ENCODE measurements around the gene ANKRD29.
A peak's percentile ranks its signal among the peaks of the same experiment; 100 is the strongest.

DNA sequence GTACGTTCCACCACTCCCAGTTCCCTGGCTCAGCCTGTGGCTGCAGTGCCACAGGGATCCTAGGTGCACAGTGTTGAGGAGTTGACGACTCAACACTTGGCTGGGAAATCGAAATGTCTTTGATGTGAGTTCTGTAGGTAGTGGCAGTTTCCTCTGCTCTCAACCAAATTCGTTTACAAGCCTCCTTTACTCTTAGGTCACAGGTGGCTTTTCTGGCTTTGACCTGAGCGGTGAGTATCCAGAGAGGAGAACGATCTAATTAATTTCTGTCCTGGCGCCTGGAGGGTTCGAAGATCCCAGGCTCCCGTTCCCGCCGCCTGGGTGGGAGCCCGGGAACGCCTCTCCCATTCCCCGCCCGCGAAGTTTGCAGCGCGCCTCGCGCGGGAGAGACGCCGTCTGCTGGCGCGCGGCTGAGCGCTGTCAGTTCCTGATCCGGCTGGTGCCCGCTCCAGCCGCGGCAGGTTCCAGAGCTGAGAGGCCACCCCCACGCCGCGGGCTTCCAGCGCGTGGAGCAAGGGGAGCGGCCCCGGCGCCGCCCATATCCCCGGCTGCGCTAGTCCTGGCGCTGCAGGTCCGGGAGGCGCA is 26.4 kb upstream of the ANKRD29 start, which contains the start of gene LAMA3:
- no peak for TF ChIP-seq EZH2 (IDR thresholded peaks at IDR 0.05)
- TF ChIP-seq, protein P1, sequence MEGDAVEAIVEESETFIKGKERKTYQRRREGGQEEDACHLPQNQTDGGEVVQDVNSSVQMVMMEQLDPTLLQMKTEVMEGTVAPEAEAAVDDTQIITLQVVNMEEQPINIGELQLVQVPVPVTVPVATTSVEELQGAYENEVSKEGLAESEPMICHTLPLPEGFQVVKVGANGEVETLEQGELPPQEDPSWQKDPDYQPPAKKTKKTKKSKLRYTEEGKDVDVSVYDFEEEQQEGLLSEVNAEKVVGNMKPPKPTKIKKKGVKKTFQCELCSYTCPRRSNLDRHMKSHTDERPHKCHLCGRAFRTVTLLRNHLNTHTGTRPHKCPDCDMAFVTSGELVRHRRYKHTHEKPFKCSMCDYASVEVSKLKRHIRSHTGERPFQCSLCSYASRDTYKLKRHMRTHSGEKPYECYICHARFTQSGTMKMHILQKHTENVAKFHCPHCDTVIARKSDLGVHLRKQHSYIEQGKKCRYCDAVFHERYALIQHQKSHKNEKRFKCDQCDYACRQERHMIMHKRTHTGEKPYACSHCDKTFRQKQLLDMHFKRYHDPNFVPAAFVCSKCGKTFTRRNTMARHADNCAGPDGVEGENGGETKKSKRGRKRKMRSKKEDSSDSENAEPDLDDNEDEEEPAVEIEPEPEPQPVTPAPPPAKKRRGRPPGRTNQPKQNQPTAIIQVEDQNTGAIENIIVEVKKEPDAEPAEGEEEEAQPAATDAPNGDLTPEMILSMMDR (IDR thresholded peaks at IDR 0.05) = peak; percentile 15

All from neural progenitor cell (in vitro differentiated cells).